GM12878 (cell line): Measurements from ENCODE around the gene SLC35C1.

Source experiments
- CEBPZ ChIP-seq: fragments of 150-350 bp; IDR thresholded peaks from 2 replicates; pipeline ENCODE4 v1.6.1; 2016; ENCODE audit warnings: low read depth, low read length
- CHD2 ChIP-seq: IDR thresholded peaks from 2 replicates; pipeline ENCODE4 v1.6.1; 2011; ENCODE audit warnings: low read depth, low read length, improper control_type of control experiment, borderline replicate concordance
- CTCF ChIP-seq, 3 experiments: IDR thresholded peaks in 2 of 3; conservative IDR thresholded peaks in 1 of 3; 2 replicates each; pipeline ENCODE4 v1.5.1; 2011; ENCODE audit warnings: low read depth in 3 of 3, low read length in 3 of 3, mild to moderate bottlenecking in 3 of 3, control low read depth in 2 of 3, moderate library complexity in 2 of 3, inconsistent platforms in 1 of 3, mixed read lengths in 1 of 3; ENCODE audit not compliant: control insufficient read depth in 2 of 3, insufficient read depth in 1 of 3; ENCODE audit errors: extremely low read depth in 1 of 3
- E2F4 ChIP-seq: IDR thresholded peaks from 2 replicates; pipeline ENCODE4 v1.6.1; 2012; ENCODE audit warnings: low read depth, low read length, improper control_type of control experiment
- FOS ChIP-seq: IDR thresholded peaks from 3 replicates; pipeline ENCODE4 v1.6.1; 2011; ENCODE audit warnings: borderline replicate concordance; ENCODE audit not compliant: insufficient read length; ENCODE audit errors: extremely low read depth
- HDGF ChIP-seq: fragments of 450-650 bp; IDR thresholded peaks from 2 replicates; pipeline ENCODE4 v1.6.1; 2016; ENCODE audit warnings: antibody characterized with exemption
- MXI1 ChIP-seq: fragments of 150-350 bp; IDR thresholded peaks from 2 replicates; pipeline ENCODE4 v1.6.1; 2011; ENCODE audit warnings: low read depth, mild to moderate bottlenecking, inconsistent platforms, low read length, improper control_type of control experiment
- POLR2AphosphoS5 ChIP-seq: IDR thresholded peaks from 2 replicates; pipeline ENCODE4 v1.6.1; 2011; ENCODE audit warnings: mild to moderate bottlenecking, low read length, inconsistent platforms
- RCOR1 ChIP-seq: conservative IDR thresholded peaks from 2 replicates; pipeline ENCODE4 v1.6.1; 2012; ENCODE audit warnings: low read depth, low read length, improper control_type of control experiment
- SIN3A ChIP-seq: IDR thresholded peaks from 2 replicates; pipeline ENCODE4 v1.6.1; 2012; ENCODE audit warnings: low read depth, low read length, improper control_type of control experiment
- SKIL ChIP-seq: fragments of 450-650 bp; IDR thresholded peaks from 2 replicates; pipeline ENCODE4 v1.6.1; 2017; ENCODE audit warnings: mild to moderate bottlenecking, low read depth, inconsistent platforms; ENCODE audit not compliant: poor library complexity, severe bottlenecking
- USF1 ChIP-seq: IDR thresholded peaks from 2 replicates; pipeline ENCODE4 v1.6.1; 2011; ENCODE audit warnings: borderline replicate concordance, low read depth, mild to moderate bottlenecking, moderate library complexity, mixed read lengths, low read length; ENCODE audit not compliant: insufficient read depth; ENCODE audit errors: extremely low read length
- ZBTB4 ChIP-seq: fragments of 450-650 bp; formaldehyde crosslinking; IDR thresholded peaks from 2 replicates; pipeline ENCODE4 v1.4.0; 2022; ENCODE audit warnings: mild to moderate bottlenecking, moderate library complexity
- ZNF592 ChIP-seq: fragments of 450-650 bp; IDR thresholded peaks from 2 replicates; pipeline ENCODE4 v1.6.1; 2017; ENCODE audit warnings: mild to moderate bottlenecking, moderate library complexity

- TF ChIP-seq SIN3A (no peak), ZNF592 (no peak), ZBTB4 (CRISPR knock-in tag) (no peak), CHD2 (no peak), MXI1 (no peak), USF1 (no peak), FOS (no peak), SKIL (no peak), RCOR1 (no peak), CEBPZ (no peak), E2F4 (no peak), HDGF (no peak), CTCF (IDR thresholded peaks at IDR 0.05 in 2 of 3, conservative IDR thresholded peaks at IDR 0.05 in 1 of 3; ENCODE audit: control insufficient read depth in 2 of 3, extremely low read depth in 1 of 3, insufficient read depth in 1 of 3, low read depth in 3 of 3, low read length in 3 of 3) (no peak), POLR2AphosphoS5 (no peak)
Observed at GRCh38 chr11:45800261-45800660, 4.7 kb upstream of the SLC35C1 start.
